GM18498 (cell line): ENCODE measurements around the gene TES.

ENCODE experiments used
- ATAC-seq: cut with Tn5 transposase; IDR thresholded peaks from one replicate; pipeline ENCODE4 v1.9.1; 2021; ENCODE audit warnings: mild to moderate bottlenecking, moderate library complexity; ENCODE audit not compliant: unreplicated experiment

TES gene

DNA sequence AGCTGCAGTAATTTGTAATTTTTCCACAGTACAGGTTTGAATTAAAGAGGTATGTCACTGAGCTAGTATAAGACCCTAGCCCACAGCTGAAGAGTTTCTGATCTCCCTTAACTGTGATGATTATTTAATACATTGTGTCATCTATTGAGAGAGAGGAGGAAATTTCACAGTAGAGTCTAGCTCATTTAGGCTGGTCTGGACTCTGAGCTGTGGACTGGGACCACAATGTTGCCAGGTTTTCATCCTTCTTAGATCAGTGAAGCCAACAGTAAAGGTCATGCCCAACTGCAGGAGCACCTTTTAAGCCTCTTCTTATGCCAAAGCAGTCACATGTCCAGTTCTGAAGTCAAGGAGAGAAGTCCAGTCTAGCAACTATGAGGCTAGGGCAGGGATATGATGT is 8.9 kb downstream of the TES start:
- no peak for ATAC-seq

DNA sequence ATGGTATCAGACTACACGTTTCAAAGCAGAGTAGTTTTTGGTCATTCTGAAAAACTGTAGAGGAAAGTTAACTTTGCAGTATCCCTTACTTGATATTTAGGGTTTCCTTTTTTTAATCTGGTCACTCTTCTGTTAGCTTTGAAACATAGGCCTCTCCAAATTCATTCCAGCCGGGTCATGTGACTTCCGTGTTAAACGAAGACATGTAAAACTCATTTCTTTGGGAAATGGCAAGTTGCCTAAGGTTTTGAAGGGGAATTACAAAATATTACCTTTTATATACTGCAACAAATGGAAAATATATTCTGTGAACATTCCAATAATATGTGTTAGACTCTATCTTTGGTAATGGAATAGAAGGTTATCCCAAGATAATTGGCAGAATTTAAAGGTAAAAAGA is 9.5 kb downstream of the TES start:
- no peak for ATAC-seq

GRCh38 chr7:116222501-116222900 is 12.2 kb downstream of the TES start:
- no peak for ATAC-seq

- no peak for ATAC-seq
Measured at GRCh38 chr7:116223588-116223987, 13.2 kb downstream of the TES start.

DNA sequence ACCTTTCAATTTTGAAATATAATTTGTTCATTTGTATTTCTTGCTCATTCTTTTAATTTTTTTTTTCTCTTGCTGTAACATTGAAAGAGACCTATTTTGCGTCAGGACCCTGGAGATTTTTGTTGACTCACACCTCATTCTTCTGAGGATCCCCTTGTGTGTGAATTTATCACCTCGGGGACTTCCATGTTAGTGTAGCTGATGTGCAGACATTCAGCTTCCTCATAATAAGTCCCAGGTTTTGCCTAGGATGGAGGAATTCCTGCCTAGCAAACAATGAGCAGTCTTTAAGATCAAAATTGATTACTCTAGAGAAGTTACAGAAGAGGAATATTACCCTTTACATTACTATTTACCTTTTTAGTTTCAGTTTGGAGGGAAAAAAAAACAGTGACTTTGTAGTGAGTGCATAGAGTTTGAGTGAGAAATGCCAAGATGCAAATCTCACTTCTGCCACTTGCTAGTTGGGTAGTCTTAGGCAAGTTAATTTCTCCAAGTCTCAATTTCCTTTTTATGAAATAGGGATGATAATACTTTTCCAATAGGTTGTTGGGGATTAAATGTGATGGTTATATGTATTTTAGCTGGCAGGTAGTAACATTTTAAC is 14.3 kb downstream of the TES start:
- ATAC-seq = peak; percentile 58

DNA sequence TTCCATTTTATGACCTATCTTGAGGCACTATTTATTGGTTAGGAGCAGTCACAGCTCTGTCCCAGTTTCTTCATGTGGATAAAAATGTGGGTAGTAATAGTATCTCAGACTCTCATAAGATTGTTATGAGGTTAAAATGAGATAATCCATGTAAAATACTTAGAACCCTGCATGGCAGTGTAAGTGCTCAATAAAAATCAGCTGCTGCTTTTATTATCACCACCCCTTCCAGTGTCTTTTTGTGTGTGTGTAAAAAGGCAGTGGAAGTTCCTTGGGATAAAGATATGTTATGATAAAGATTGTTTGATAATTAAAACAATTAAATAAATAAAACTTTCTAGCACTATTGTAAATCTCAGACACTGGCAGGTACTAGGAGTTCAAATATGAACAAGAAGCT is 15.5 kb downstream of the TES start:
- no peak for ATAC-seq

- no peak for ATAC-seq
Measured at GRCh38 chr7:116226664-116227063, 16.3 kb downstream of the TES start.

- no peak for ATAC-seq
Measured at GRCh38 chr7:116227678-116228239, 17.4 kb downstream of the TES start.

- ATAC-seq = no peak
Measured at GRCh38 chr7:116228241-116228640, 17.9 kb downstream of the TES start.

DNA sequence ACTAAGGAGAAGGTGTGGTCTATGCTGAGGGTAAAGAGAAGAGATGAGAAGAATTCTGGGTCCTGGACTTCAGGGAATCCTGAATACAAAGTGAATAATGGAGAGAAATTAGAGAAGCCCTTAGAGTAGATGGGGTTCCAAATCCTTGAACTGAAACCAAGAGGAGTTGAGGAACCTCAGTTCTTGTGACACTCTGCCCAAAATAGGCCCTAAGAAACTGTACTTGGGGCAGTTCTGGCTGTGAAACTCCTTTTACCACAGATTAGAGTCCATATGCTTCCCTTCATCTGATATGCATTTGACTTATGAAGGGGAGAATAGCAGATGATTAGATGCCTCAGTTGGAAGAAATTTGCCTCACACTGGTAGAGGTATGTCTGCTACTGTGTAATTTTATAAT is 19.0 kb downstream of the TES start:
- peak; percentile 61 for ATAC-seq

- ATAC-seq = peak; percentile 42
Measured at GRCh38 chr7:116230191-116231005, 20.1 kb downstream of the TES start.

- ATAC-seq = no peak
Measured at GRCh38 chr7:116231543-116231942, 21.2 kb downstream of the TES start.

- no peak for ATAC-seq
Measured at GRCh38 chr7:116231949-116232348, 21.6 kb downstream of the TES start.

DNA sequence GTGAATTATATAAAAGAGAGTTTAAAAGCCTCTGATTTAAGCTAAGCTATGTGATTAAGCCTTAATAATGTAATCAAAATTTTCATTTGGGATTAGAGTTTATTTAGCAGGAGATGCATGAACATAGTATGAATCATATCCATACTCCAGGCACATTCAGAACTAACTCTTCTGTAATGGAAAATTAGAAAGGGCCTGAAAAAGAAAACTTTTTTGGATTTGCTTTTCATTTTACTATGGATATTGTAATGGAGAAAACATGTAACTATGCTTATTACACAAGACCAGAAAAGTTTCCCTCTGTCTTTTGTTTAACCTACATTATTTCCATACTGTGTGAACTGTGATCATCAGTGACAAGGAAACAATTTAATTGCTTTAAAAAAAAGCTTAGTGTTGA is 22.0 kb downstream of the TES start:
- no peak for ATAC-seq

DNA sequence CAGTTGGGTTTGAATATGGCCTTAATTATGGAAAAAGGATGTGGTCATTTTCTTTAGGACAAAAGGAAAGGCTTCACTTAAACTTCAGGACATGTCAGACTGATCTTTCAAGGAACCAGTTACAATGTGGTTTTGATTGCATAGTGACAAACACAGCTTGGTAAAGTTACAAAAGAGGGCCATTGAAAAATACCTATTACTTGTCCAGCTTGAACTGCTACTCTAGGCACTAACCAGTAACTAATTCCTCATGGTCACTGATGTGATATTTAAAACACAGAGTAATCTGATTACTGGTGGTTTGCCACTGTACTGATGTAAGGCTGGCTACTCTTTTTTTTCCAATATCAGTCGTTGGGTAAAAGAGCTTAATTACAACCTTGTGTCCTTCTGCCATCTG is 22.6 kb downstream of the TES start:
- ATAC-seq = no peak

DNA sequence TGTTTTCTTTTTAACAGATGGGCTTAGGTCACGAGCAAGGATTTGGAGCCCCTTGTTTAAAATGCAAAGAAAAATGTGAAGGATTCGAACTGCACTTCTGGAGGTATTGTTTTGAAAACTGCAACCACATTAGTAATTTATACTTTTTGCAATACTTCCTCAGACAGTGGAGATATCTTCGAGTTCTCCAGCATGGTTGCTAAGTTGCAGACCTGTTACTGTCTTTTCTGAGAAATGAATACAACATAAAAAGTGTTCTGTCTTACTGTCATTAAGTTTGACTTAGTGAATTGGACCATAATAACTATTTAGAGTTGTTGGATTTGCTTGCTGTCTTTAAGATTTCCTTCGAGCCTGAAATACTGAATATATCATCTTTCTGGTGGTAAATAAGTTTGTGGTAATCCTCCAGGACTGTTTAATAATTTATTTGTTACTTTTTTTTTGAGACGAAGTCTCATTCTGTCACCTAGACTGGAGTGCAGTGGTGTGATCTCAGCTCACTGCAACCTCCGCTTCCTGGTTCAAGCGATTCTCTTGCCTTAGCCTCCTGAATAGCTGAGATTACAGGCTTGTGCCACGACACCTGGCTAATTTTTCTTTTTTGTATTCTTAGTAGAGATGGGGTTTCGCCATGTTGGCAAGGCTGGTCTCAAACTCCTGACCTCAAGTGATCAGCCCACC is 24.3 kb downstream of the TES start:
- ATAC-seq = no peak

GRCh38 chr7:116235380-116235779 is 25.0 kb downstream of the TES start:
- ATAC-seq = no peak

DNA sequence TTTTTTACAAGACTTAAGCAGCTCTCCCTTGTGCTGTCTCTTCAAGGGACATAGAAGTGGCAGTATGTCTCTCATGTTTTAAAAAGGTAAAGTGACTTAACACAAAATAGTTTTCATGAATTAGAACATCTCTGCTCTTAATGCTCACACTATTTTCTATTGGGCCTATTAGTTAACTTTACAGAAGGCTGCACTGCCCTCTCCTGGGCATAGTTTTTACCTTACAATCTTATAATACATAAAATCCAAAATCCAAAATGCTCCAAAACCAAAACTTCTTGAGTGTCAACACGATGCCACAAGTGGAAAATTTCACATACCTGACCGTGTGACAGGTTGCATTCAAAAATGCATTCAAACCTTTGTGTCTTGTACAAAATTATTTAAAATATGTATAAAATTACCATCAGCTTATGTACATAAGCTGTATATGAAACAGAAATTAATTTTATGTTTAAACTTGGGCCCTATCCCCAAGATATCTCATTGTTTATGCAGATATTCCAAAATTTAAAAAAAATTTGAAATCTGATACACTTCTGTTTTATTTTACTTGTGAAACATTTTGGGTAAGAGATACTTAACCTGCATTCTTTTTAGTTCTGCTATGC is 25.8 kb downstream of the TES start:
- peak; percentile 45 for ATAC-seq

GRCh38 chr7:116239020-116239419 is 28.7 kb downstream of the TES start:
- ATAC-seq = no peak

DNA sequence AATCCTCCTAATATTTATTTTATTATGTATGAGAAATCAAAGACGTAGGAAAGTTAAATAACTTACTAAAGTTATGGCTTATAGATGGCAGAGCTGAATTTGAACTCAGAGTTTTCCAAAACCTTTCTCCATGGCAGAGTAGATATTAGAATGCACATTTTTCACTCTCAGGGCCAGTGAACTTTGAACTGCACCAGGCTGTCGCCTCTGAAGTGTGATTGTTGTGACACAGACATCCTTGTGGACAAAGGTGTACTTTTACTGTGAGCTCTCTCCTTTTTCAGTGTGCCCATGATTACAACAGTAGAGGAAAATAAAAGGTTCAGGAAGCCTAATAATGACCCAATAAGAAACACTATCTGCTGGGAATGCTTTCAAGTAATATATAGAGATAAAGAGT is 29.1 kb downstream of the TES start:
- ATAC-seq = no peak

- no peak for ATAC-seq
Measured at GRCh38 chr7:116240024-116240668, 29.8 kb downstream of the TES start.
